ENCODE results near the gene VTCN1.

GRCh38 chr1:117123274-117123673, 87.5 kb downstream of the VTCN1 start:
- no peak for TF ChIP-seq ZFP30 (CRISPR knock-in tag; IDR thresholded peaks at IDR 0.05)
- no peak for TF ChIP-seq RARB (CRISPR knock-in tag; IDR thresholded peaks at IDR 0.05)
- no peak for TF ChIP-seq TCF4 (CRISPR knock-in tag; IDR thresholded peaks at IDR 0.05; ENCODE audit: borderline replicate concordance)
- TF ChIP-seq GLIS3 (CRISPR knock-in tag; IDR thresholded peaks at IDR 0.05) = no peak
- TF ChIP-seq ZNF8 (CRISPR knock-in tag; IDR thresholded peaks at IDR 0.05) = no peak
- TF ChIP-seq ZC3H10 (CRISPR knock-in tag; IDR thresholded peaks at IDR 0.05) = no peak
- TF ChIP-seq, protein P1, sequence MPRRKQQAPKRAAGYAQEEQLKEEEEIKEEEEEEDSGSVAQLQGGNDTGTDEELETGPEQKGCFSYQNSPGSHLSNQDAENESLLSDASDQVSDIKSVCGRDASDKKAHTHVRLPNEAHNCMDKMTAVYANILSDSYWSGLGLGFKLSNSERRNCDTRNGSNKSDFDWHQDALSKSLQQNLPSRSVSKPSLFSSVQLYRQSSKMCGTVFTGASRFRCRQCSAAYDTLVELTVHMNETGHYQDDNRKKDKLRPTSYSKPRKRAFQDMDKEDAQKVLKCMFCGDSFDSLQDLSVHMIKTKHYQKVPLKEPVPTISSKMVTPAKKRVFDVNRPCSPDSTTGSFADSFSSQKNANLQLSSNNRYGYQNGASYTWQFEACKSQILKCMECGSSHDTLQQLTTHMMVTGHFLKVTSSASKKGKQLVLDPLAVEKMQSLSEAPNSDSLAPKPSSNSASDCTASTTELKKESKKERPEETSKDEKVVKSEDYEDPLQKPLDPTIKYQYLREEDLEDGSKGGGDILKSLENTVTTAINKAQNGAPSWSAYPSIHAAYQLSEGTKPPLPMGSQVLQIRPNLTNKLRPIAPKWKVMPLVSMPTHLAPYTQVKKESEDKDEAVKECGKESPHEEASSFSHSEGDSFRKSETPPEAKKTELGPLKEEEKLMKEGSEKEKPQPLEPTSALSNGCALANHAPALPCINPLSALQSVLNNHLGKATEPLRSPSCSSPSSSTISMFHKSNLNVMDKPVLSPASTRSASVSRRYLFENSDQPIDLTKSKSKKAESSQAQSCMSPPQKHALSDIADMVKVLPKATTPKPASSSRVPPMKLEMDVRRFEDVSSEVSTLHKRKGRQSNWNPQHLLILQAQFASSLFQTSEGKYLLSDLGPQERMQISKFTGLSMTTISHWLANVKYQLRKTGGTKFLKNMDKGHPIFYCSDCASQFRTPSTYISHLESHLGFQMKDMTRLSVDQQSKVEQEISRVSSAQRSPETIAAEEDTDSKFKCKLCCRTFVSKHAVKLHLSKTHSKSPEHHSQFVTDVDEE (CRISPR knock-in tag; IDR thresholded peaks at IDR 0.05) = no peak
- TF ChIP-seq, protein P2, sequence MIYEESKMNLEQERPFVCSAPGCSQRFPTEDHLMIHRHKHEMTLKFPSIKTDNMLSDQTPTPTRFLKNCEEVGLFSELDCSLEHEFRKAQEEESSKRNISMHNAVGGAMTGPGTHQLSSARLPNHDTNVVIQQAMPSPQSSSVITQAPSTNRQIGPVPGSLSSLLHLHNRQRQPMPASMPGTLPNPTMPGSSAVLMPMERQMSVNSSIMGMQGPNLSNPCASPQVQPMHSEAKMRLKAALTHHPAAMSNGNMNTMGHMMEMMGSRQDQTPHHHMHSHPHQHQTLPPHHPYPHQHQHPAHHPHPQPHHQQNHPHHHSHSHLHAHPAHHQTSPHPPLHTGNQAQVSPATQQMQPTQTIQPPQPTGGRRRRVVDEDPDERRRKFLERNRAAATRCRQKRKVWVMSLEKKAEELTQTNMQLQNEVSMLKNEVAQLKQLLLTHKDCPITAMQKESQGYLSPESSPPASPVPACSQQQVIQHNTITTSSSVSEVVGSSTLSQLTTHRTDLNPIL (CRISPR knock-in tag; IDR thresholded peaks at IDR 0.05; ENCODE audit: low read depth) = no peak
- TF ChIP-seq, protein P3, sequence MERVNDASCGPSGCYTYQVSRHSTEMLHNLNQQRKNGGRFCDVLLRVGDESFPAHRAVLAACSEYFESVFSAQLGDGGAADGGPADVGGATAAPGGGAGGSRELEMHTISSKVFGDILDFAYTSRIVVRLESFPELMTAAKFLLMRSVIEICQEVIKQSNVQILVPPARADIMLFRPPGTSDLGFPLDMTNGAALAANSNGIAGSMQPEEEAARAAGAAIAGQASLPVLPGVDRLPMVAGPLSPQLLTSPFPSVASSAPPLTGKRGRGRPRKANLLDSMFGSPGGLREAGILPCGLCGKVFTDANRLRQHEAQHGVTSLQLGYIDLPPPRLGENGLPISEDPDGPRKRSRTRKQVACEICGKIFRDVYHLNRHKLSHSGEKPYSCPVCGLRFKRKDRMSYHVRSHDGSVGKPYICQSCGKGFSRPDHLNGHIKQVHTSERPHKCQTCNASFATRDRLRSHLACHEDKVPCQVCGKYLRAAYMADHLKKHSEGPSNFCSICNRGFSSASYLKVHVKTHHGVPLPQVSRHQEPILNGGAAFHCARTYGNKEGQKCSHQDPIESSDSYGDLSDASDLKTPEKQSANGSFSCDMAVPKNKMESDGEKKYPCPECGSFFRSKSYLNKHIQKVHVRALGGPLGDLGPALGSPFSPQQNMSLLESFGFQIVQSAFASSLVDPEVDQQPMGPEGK (CRISPR knock-in tag; IDR thresholded peaks at IDR 0.05; ENCODE audit: borderline replicate concordance) = no peak
- no peak for TF ChIP-seq SNAI2 (CRISPR knock-in tag; IDR thresholded peaks at IDR 0.05)
- TF ChIP-seq ZFP3 (CRISPR knock-in tag; IDR thresholded peaks at IDR 0.05) = no peak
- TF ChIP-seq ZNF565 (CRISPR knock-in tag; conservative IDR thresholded peaks at IDR 0.05; ENCODE audit: low read depth) = no peak
- TF ChIP-seq OSR1 (CRISPR knock-in tag; IDR thresholded peaks at IDR 0.05) = no peak
- TF ChIP-seq, protein P4, sequence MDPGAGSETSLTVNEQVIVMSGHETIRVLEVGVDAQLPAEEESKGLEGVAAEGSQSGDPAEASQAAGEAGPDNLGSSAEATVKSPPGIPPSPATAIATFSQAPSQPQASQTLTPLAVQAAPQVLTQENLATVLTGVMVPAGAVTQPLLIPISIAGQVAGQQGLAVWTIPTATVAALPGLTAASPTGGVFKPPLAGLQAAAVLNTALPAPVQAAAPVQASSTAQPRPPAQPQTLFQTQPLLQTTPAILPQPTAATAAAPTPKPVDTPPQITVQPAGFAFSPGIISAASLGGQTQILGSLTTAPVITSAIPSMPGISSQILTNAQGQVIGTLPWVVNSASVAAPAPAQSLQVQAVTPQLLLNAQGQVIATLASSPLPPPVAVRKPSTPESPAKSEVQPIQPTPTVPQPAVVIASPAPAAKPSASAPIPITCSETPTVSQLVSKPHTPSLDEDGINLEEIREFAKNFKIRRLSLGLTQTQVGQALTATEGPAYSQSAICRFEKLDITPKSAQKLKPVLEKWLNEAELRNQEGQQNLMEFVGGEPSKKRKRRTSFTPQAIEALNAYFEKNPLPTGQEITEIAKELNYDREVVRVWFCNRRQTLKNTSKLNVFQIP (CRISPR knock-in tag; IDR thresholded peaks at IDR 0.05; ENCODE audit: borderline replicate concordance, low read depth) = no peak
